Gastrocnemius medialis (tissue), 4 donors: ENCODE results near the gene CITED4. TPM values are rescaled to one million over a fixed set of nuclear protein-coding genes. Genes with fewer than 3 reads are reported as not detected.

Experiments used
- ATAC-seq, 2 donors: fragments of 150-250 bp; one replicate each; pipeline ENCODE4 v1.9.1; 2016
- DNase-seq, 2 donors: peaks; one replicate each; pipeline ENCODE4 v3.0.0-alpha.2; 2019
- H3K27ac ChIP-seq, 4 donors: fragments of 200-600 bp; sonication (generic); 1 replicate in 1 of 4; 2 replicates in 3 of 4; pipeline ENCODE4 v1.5.1; 2016 to 2018; ENCODE audit warnings: mild to moderate bottlenecking in 2 of 4, moderate library complexity in 1 of 4
- H3K27me3 ChIP-seq, 3 donors: fragments of 200-600 bp; sonication (generic) in 2 of 3; 1 replicate in 1 of 3; 2 replicates in 2 of 3; pipeline versions ENCODE4 v1.5.1 to v1.6.0; 2016 to 2019; ENCODE audit warnings: mild to moderate bottlenecking in 1 of 3, moderate library complexity in 1 of 3
- H3K36me3 ChIP-seq, 2 donors: fragments of 200-600 bp; sonication (generic) in 1 of 2; one replicate each; pipeline ENCODE4 v1.5.1; 2017 to 2018
- H3K4me1 ChIP-seq, 2 donors: fragments of 200-600 bp; sonication (generic) in 1 of 2; one replicate each; pipeline ENCODE4 v1.5.1; 2016 to 2017; ENCODE audit warnings: mild to moderate bottlenecking in 2 of 2
- H3K4me3 ChIP-seq, 4 donors: fragments of 200-600 bp; sonication (generic) in 3 of 4; 1 replicate in 1 of 4; 2 replicates in 3 of 4; pipeline ENCODE4 v1.5.1; 2016 to 2019; ENCODE audit warnings: mild to moderate bottlenecking in 2 of 4
- H3K9me3 ChIP-seq, 3 donors: fragments of 200-600 bp; sonication (generic) in 2 of 3; 1 replicate in 1 of 3; 2 replicates in 2 of 3; pipeline ENCODE4 v1.5.1; 2016 to 2019
- CTCF ChIP-seq, 5 experiments: fragments of 450-650 bp in 3 of 5; fragments of 200-600 bp in 2 of 5; sonication (generic) in 2 of 5; IDR thresholded peaks in 4 of 5; conservative IDR thresholded peaks in 1 of 5; 1 replicate in 4 of 5; 2 replicates in 1 of 5; pipeline ENCODE4 v1.5.1; 2016 to 2019; ENCODE audit warnings: antibody characterized with exemption in 5 of 5, mild to moderate bottlenecking in 3 of 5, moderate library complexity in 3 of 5
- POLR2A ChIP-seq, 2 donors: fragments of 450-650 bp; IDR thresholded peaks; one replicate each; pipeline ENCODE4 v1.6.1; 2017; ENCODE audit warnings: antibody characterized with exemption in 2 of 2, mild to moderate bottlenecking in 2 of 2, moderate library complexity in 2 of 2
- in situ Hi-C, 4 donors: fragments of 200-750 bp; cut with MboI; loops; one replicate each; pipeline versions ENCODE4 v1.15.0 to v1.8.0; 2017; ENCODE audit warnings: low sequenced_read_pairs in 4 of 4
- intact Hi-C: fragments of 100-400 bp; cut with DNase I; formaldehyde crosslinking; loops from one replicate; pipeline ENCODE4 v1.15.1; 2023; ENCODE audit warnings: low total_unique reads
- total RNA-seq, 4 donors: library from RNA; depleted of rRNA; stranded (reverse); fragments of >200 nt; gene quantifications; one replicate each; pipeline versions ENCODE4 v1.1.0 to v1.2.3, GENCODE V29; 2016

Gene CITED4
- total RNA-seq, 4 donors from 2014 or later: 15.9 to 30.8 (median 23.1) TPM

- Histone ChIP-seq H3K36me3 (no peaks in the 10 kb centered on the region), H3K4me1 (no peaks in the 10 kb centered on the region), H3K9me3 (no peaks in the 10 kb centered on the region), H3K27ac (no peak overlapping the region), H3K27me3 (peaks cover 16 to 22% (median 16%) of the 10 kb centered on the region in 3 donors), H3K4me3 (no peak overlapping the region)
- no peak for ATAC-seq
- in situ Hi-C loops: no loop called here
- DNase-seq: no peak
- intact Hi-C loops: no loop called here
- no peak for TF ChIP-seq CTCF (IDR thresholded peaks at IDR 0.05 in 4 of 5, conservative IDR thresholded peaks at IDR 0.05 in 1 of 5)
- TF ChIP-seq POLR2A (IDR thresholded peaks at IDR 0.05): no peak
Measured at GRCh38 chr1:40886318-40887011, 24.3 kb upstream of the CITED4 start.

- no peaks in the 10 kb centered on the region for H3K4me1 ChIP-seq
- intact Hi-C loops (no loop called here), in situ Hi-C loops (no loop called here)
- H3K36me3 ChIP-seq: no peaks in the 10 kb centered on the region
- no peak overlapping the region for H3K4me3 ChIP-seq
- H3K27ac ChIP-seq: no peak overlapping the region
- DNase-seq: no peak
- peaks cover 16 to 22% (median 16%) of the 10 kb centered on the region in 3 donors for H3K27me3 ChIP-seq
- no peaks in the 10 kb centered on the region for H3K9me3 ChIP-seq
- no peak for TF ChIP-seq CTCF (IDR thresholded peaks at IDR 0.05 in 4 of 5, conservative IDR thresholded peaks at IDR 0.05 in 1 of 5)
- no peak for TF ChIP-seq POLR2A (IDR thresholded peaks at IDR 0.05)
- no peak for ATAC-seq
Measured at GRCh38 chr1:40884055-40884795, 22.1 kb upstream of the CITED4 start.

- no peaks in the 10 kb centered on the region for H3K9me3 ChIP-seq
- H3K4me1 ChIP-seq: peaks cover 0 to 6% of the 10 kb centered on the region in 2 donors
- TF ChIP-seq POLR2A (IDR thresholded peaks at IDR 0.05): no peak
- TF ChIP-seq CTCF (IDR thresholded peaks at IDR 0.05 in 4 of 5, conservative IDR thresholded peaks at IDR 0.05 in 1 of 5): no peak
- intact Hi-C loops (no loop called here), in situ Hi-C loops (no loop called here)
- H3K27me3 ChIP-seq: peaks cover 16 to 22% (median 16%) of the 10 kb centered on the region in 3 donors
- DNase-seq (no peak), ATAC-seq (no peak)
- no peaks in the 10 kb centered on the region for H3K36me3 ChIP-seq
- no peak overlapping the region for H3K27ac ChIP-seq
- H3K4me3 ChIP-seq: no peak overlapping the region
Measured at GRCh38 chr1:40880813-40881549, 18.8 kb upstream of the CITED4 start.

- no peak for TF ChIP-seq POLR2A (IDR thresholded peaks at IDR 0.05)
- no peak for TF ChIP-seq CTCF (IDR thresholded peaks at IDR 0.05 in 4 of 5, conservative IDR thresholded peaks at IDR 0.05 in 1 of 5)
- no peak for DNase-seq
- intact Hi-C loops (no loop called here), in situ Hi-C loops (no loop called here)
- Histone ChIP-seq H3K4me1 (peaks cover 0 to 6% of the 10 kb centered on the region in 2 donors), H3K27ac (no peak overlapping the region), H3K27me3 (peaks cover 8 to 21% (median 11%) of the 10 kb centered on the region in 3 donors), H3K36me3 (no peaks in the 10 kb centered on the region), H3K4me3 (no peak overlapping the region), H3K9me3 (no peaks in the 10 kb centered on the region)
- ATAC-seq: no peak
Measured at GRCh38 chr1:40879482-40880175, 17.5 kb upstream of the CITED4 start.
